HFFc6 (cell line): ENCODE data around the gene GALNT15. TPM values are rescaled to one million over a fixed set of nuclear protein-coding genes. Genes with fewer than 3 reads are reported as not detected.
A peak's percentile ranks its signal among the peaks of the same experiment; 100 is the strongest.

ENCODE experiments used
- DNase-seq: peaks from one replicate; pipeline ENCODE4 v3.0.0-alpha.2; 2018
- H3K27ac Mint-ChIP-seq: 2 replicates; pipeline ENCODE4 v1.8.0; 2020; ENCODE audit warnings: mild to moderate bottlenecking, mixed read lengths
- H3K27me3 Mint-ChIP-seq: 2 replicates; pipeline ENCODE4 v1.8.0; 2021; ENCODE audit warnings: mild to moderate bottlenecking, moderate library complexity, mixed read lengths; ENCODE audit not compliant: insufficient read depth
- H3K36me3 Mint-ChIP-seq: 2 replicates; pipeline ENCODE4 v1.8.0; 2021; ENCODE audit warnings: low read depth, mixed read lengths
- H3K4me1 Mint-ChIP-seq: 2 replicates; pipeline ENCODE4 v1.8.0; 2020; ENCODE audit warnings: low read depth, mixed read lengths
- H3K4me3 Mint-ChIP-seq: 2 replicates; pipeline ENCODE4 v1.8.0; 2020; ENCODE audit warnings: mild to moderate bottlenecking, moderate library complexity, mixed read lengths
- H3K9me3 Mint-ChIP-seq: 2 replicates; pipeline ENCODE4 v1.8.0; 2020; ENCODE audit warnings: mild to moderate bottlenecking, mixed read lengths
- total RNA-seq, 6 experiments: library from RNA; stranded (reverse); fragmentation: NEBNext Ultra II Directional; extraction: Animal tissue kit (Norgen Biotek cat#: 25700); gene quantifications; 2 replicates in 1 of 6; 3 replicates in 5 of 6; pipeline ENCODE4 v1.2.3, GENCODE V29; 2021
- TF ChIP-seq, protein P1 (sequence below): fragments of 200-600 bp; sonication (generic); IDR thresholded peaks from 2 replicates; pipeline ENCODE4 v1.5.0; 2021; ENCODE audit warnings: antibody characterized with exemption, mild to moderate bottlenecking

Gene GALNT15
- total RNA-seq, 6 experiments from 2014 or later: 5.5 to 7.2 (median 6.4) TPM

DNA sequence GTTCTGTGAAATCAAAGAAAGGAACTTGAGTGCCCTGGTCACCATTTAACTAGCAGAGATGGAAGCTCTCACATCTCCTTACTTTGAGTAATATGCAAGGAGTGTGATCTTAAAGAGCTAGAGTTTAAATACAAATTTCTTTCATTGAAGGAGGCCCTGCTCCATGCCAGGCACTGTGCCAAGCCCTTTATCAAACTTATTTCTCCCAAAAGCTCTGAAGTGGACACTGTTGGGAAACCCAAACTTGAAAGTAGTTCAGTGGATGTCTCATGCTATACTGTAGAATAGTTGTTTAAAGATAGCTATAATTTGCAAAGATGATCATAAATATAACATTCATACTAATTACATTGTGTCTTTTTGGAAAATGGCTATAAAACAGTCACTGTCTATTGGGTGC lies 17.1 kb downstream of the GALNT15 start:
- H3K27me3 Mint-ChIP-seq: peaks cover 6% of the 10 kb centered on the region
- no peaks in the 10 kb centered on the region for H3K9me3 Mint-ChIP-seq
- no peak overlapping the region for H3K27ac Mint-ChIP-seq
- no peak overlapping the region for H3K4me3 Mint-ChIP-seq
- peaks cover 1% of the 10 kb centered on the region for H3K4me1 Mint-ChIP-seq
- H3K36me3 Mint-ChIP-seq: no peaks in the 10 kb centered on the region
- DNase-seq: no peak
- TF ChIP-seq, protein P1, sequence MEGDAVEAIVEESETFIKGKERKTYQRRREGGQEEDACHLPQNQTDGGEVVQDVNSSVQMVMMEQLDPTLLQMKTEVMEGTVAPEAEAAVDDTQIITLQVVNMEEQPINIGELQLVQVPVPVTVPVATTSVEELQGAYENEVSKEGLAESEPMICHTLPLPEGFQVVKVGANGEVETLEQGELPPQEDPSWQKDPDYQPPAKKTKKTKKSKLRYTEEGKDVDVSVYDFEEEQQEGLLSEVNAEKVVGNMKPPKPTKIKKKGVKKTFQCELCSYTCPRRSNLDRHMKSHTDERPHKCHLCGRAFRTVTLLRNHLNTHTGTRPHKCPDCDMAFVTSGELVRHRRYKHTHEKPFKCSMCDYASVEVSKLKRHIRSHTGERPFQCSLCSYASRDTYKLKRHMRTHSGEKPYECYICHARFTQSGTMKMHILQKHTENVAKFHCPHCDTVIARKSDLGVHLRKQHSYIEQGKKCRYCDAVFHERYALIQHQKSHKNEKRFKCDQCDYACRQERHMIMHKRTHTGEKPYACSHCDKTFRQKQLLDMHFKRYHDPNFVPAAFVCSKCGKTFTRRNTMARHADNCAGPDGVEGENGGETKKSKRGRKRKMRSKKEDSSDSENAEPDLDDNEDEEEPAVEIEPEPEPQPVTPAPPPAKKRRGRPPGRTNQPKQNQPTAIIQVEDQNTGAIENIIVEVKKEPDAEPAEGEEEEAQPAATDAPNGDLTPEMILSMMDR: no peak

DNA sequence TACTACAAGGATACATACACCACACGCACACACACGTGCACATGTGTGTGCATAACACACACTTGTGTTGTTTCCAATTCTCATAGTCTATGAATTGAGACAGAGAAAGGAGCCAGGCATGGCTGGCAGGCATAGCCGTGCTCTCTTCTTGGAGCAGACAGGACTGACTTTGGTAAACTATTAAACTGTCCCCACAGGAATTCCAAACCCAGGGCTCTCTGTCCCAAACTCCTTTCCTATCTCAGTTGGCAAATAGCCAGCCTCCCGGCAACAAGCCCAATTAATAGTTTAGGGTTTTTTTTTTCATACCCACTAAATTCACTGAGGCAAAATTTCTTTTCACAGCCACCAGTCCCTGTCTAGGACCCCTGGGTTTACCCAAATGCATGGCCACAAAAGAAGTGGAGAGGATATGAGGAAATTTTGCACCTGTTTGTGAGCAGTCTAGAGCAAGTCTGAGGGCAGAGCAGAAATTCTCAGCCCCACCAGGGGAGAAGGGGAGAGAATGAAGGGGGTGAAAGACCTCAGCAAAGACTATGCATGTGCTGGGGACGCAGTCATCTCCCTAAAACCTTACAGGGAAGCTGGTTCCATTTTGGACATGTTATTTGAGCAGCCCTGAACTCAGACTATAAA lies 17.8 kb downstream of the GALNT15 start:
- TF ChIP-seq, protein P1: no peak

DNA sequence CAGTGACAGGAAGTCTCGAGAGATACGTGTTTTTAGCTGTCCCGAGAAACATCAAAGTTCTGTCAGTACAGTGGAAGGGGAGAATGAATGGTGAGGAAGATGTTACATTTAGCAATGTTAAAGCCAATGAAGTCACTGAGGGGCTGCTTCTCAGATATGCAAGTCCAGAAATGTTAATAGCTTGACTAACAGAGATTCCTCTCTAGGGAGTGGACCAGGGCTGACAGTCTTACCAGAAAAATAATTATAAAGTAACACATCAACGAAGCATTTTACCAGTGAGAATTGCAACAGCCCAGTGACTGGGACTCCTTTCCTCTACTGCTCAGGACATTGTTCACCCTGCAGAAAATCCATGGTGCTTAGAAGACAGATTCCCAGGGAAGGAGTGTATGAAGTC lies 23.9 kb downstream of the GALNT15 start:
- H3K27ac Mint-ChIP-seq: no peak overlapping the region
- peaks cover 36% of the 10 kb centered on the region for H3K4me1 Mint-ChIP-seq
- H3K27me3 Mint-ChIP-seq: peaks cover 4% of the 10 kb centered on the region
- no peak overlapping the region for H3K4me3 Mint-ChIP-seq
- no peaks in the 10 kb centered on the region for H3K9me3 Mint-ChIP-seq
- TF ChIP-seq, protein P1: no peak
- no peak for DNase-seq
- H3K36me3 Mint-ChIP-seq: peaks cover 7% of the 10 kb centered on the region; the same call in 1 of the 2 replicates

More for the DNA sequence above, 17.8 kb downstream of the GALNT15 start:
- Mint-ChIP-seq H3K4me3 (no peak overlapping the region), H3K9me3 (no peaks in the 10 kb centered on the region), H3K36me3 (no peaks in the 10 kb centered on the region), H3K4me1 (no peaks in the 10 kb centered on the region), H3K27ac (no peak overlapping the region), H3K27me3 (peaks cover 6% of the 10 kb centered on the region)
- DNase-seq: no peak

DNA sequence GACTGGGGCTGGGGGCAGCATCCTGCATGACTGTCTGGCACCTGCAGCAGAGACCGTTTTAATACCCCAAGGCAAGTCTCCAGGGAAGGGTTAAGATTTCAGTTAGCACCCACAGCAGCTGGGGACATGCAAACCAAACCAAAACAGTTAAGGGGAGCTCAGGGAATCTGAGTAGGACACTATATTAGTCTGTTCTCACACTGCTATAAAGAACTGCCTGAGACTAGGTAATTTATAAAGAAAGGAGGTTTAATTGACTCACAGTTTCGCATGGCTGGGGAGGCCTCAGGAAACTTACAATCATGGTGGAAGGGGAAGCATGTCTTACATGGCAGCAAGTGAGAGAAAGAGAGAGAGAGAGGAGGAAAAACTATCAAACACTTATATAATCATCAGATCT lies 25.3 kb downstream of the GALNT15 start:
- peaks cover 50% of the 10 kb centered on the region for H3K4me1 Mint-ChIP-seq
- TF ChIP-seq, protein P1: no peak
- no peak for DNase-seq
- peaks cover 4% of the 10 kb centered on the region for H3K27me3 Mint-ChIP-seq
- no peak overlapping the region for H3K27ac Mint-ChIP-seq
- H3K4me3 Mint-ChIP-seq: no peak overlapping the region
- peaks cover 7% of the 10 kb centered on the region; the same call in 1 of the 2 replicates for H3K36me3 Mint-ChIP-seq
- no peaks in the 10 kb centered on the region for H3K9me3 Mint-ChIP-seq

DNA sequence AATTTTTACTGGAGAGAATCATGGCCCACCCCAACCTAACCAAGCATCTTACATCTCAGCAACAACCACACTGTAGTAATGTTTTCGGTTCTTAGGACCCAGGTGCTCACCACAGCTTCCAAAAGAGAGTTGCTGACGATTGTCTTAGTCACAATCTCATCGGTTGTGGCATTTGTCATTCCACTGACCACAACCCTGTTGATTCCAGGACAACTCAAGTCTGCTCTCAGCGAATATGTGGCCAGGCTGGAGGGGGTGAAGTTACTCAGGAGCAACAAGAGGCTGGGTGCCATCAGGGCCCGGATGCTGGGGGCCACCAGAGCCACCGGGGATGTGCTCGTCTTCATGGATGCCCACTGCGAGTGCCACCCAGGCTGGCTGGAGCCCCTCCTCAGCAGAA lies 25.9 kb downstream of the GALNT15 start:
- TF ChIP-seq, protein P1: no peak
- no peak overlapping the region for H3K27ac Mint-ChIP-seq
- H3K27me3 Mint-ChIP-seq: peaks cover 4% of the 10 kb centered on the region
- H3K4me3 Mint-ChIP-seq: no peak overlapping the region
- H3K36me3 Mint-ChIP-seq: peaks cover 7% of the 10 kb centered on the region; the same call in 1 of the 2 replicates
- peak; percentile 62 for DNase-seq
- H3K4me1 Mint-ChIP-seq: peaks cover 56% of the 10 kb centered on the region
- H3K9me3 Mint-ChIP-seq: no peaks in the 10 kb centered on the region
